H1 (cell line): Measurements from ENCODE around the gene ITGB2. TPM values are rescaled to one million over a fixed set of nuclear protein-coding genes. Genes with fewer than 3 reads are reported as not detected.
A peak's percentile ranks its signal among the peaks of the same experiment; 100 is the strongest.

Source experiments
- CBX5 ChIP-seq: fragments of 300-800, 300-1000 bp; sonication (generic); IDR thresholded peaks from 2 replicates; pipeline ENCODE4 v1.7.1; 2016; ENCODE audit warnings: antibody characterized with exemption, low read length, low read depth
- CEBPB ChIP-seq: IDR thresholded peaks from 2 replicates; pipeline ENCODE4 v1.6.1; 2012; ENCODE audit warnings: low read depth, low read length
- CREB1 ChIP-seq: IDR thresholded peaks from 2 replicates; pipeline ENCODE4 v1.6.1; 2012; ENCODE audit warnings: inconsistent platforms
- EZH2 ChIP-seq: fragments of 200-600 bp; sonication (generic); IDR thresholded peaks from 2 replicates; pipeline ENCODE4 v1.7.1; 2012; ENCODE audit warnings: low read depth, mild to moderate bottlenecking, moderate library complexity, low read length, inconsistent platforms; ENCODE audit not compliant: severe bottlenecking
- GABPA ChIP-seq: IDR thresholded peaks from 2 replicates; pipeline ENCODE4 v1.6.1; 2011; ENCODE audit warnings: mild to moderate bottlenecking, low read length, moderate library complexity, borderline replicate concordance; ENCODE audit not compliant: insufficient read depth
- HDAC2 ChIP-seq, 2 experiments: fragments of 300-600 bp in 1 of 2; sonication (generic) in 1 of 2; IDR thresholded peaks; 2 replicates each; pipeline ENCODE4 v1.6.1; 2011 to 2012; ENCODE audit warnings: low read depth in 2 of 2, low read length in 2 of 2, mild to moderate bottlenecking in 2 of 2, moderate library complexity in 2 of 2, borderline replicate concordance in 1 of 2, inconsistent platforms in 1 of 2
- JUN ChIP-seq: IDR thresholded peaks from 2 replicates; pipeline ENCODE4 v1.6.1; 2011; ENCODE audit warnings: low read depth, mild to moderate bottlenecking, improper control_type of control experiment, low read length
- MAX ChIP-seq: IDR thresholded peaks from 2 replicates; pipeline ENCODE4 v1.6.1; 2012; ENCODE audit warnings: inconsistent platforms
- POLR2AphosphoS5 ChIP-seq: IDR thresholded peaks from 2 replicates; pipeline ENCODE4 v1.6.1; 2011; ENCODE audit warnings: low read depth, low read length
- SAP30 ChIP-seq: fragments of 300-600 bp; sonication (generic); IDR thresholded peaks from 2 replicates; pipeline ENCODE4 v1.7.1; 2012; ENCODE audit warnings: low read length, moderate library complexity, mild to moderate bottlenecking, inconsistent platforms; ENCODE audit not compliant: insufficient read depth, insufficient replicate concordance
- SIX5 ChIP-seq: IDR thresholded peaks from 2 replicates; pipeline ENCODE4 v1.6.1; 2011; ENCODE audit warnings: mild to moderate bottlenecking, low read depth, low read length
- SRF ChIP-seq: IDR thresholded peaks from 2 replicates; pipeline ENCODE4 v1.6.1; 2011; ENCODE audit warnings: mild to moderate bottlenecking, low read depth, low read length, moderate library complexity
- SUZ12 ChIP-seq: fragments of 200-600 bp; sonication (generic); IDR thresholded peaks from 2 replicates; pipeline ENCODE4 v1.6.1; 2012; ENCODE audit warnings: mild to moderate bottlenecking, inconsistent platforms, low read length, moderate library complexity, mixed read lengths
- TAF1 ChIP-seq: IDR thresholded peaks from 2 replicates; pipeline ENCODE4 v1.6.1; 2011; ENCODE audit warnings: mild to moderate bottlenecking, low read depth, low read length
- TAF7 ChIP-seq: optimal IDR thresholded peaks from 2 replicates; pipeline ENCODE3; 2011; ENCODE audit warnings: low read depth, mild to moderate bottlenecking, inconsistent platforms, low read length, moderate library complexity, borderline replicate concordance
- TEAD4 ChIP-seq: IDR thresholded peaks from 2 replicates; pipeline ENCODE4 v1.6.1; 2012; ENCODE audit warnings: low read depth, low read length, inconsistent platforms, mixed read lengths
- polyA plus RNA-seq, 7 experiments: library from polyadenylated mRNA; depleted of rRNA in 3 of 7; stranded (reverse) in 5 of 7; unstranded in 2 of 7; fragments of >200 nt in 5 of 7; fragments of 200-250 nt in 2 of 7; gene quantifications; 1 replicate in 5 of 7; 2 replicates in 1 of 7; 4 replicates in 1 of 7; pipeline versions ENCODE4 v1.2.1 to v1.2.3, GENCODE V29; 2011 to 2013; ENCODE audit warnings: missing spikeins in 2 of 7, mixed read lengths in 2 of 7
- total RNA-seq: library from RNA; stranded (reverse); fragmentation: NEBNext Ultra II Directional; extraction: Animal tissue kit (Norgen Biotek cat#: 25700); gene quantifications from 2 replicates; pipeline ENCODE4 v1.2.1, GENCODE V29; 2021

ITGB2 gene
- total and polyA plus RNA-seq, 2 of the 8 experiments (the other 6 are each of a cell fraction or from before 2014, with no cell fraction given): 0.24 to 0.63 TPM

- no peak for TF ChIP-seq SAP30
- peak; percentile 88 for TF ChIP-seq TAF1
- no peak for TF ChIP-seq SRF
- peak; percentile 61 for TF ChIP-seq MAX
- no peak for TF ChIP-seq CEBPB
- no peak for TF ChIP-seq SUZ12
- no peak for TF ChIP-seq GABPA
- no peak for TF ChIP-seq JUN
- no peak for TF ChIP-seq CREB1
- no peak for TF ChIP-seq EZH2
- peak; percentile 75 for TF ChIP-seq POLR2AphosphoS5
- TF ChIP-seq CBX5: no peak
- TF ChIP-seq SIX5: no peak
- peak; percentile 54 for TF ChIP-seq TAF7
- no peak for TF ChIP-seq HDAC2 (IDR thresholded peaks at IDR 0.05; ENCODE audit: borderline replicate concordance in 1 of 2, low read depth in 2 of 2, low read length in 2 of 2)
- TF ChIP-seq TEAD4: no peak
These were observed 47.1 kb downstream of the ITGB2 start, which contains the start of gene PTTG1IP (continued) for GRCh38 chr21:44873356-44874239.
